Keratinocyte (primary cell): ENCODE data around the gene FICD. TPM values are rescaled to one million over a fixed set of nuclear protein-coding genes. Genes with fewer than 3 reads are reported as not detected.
A peak's percentile ranks its signal among the peaks of the same experiment; 100 is the strongest.

ENCODE experiments used
- DNase-seq: peaks from one replicate; pipeline ENCODE4 v3.0.0-alpha.2; 2011; ENCODE audit warnings: low read depth, missing footprints, low spot score
- FAIRE-seq: peaks from 2 replicates; lab custom pipeline; 2011; peaks lifted over from hg19 to GRCh38; lab: Jason Lieb, UNC
- H2AFZ ChIP-seq: 2 replicates; pipeline ENCODE4 v1.6.0; 2012; ENCODE audit warnings: low read length, control low read depth, inconsistent platforms; ENCODE audit not compliant: control insufficient read depth
- H3K27ac ChIP-seq: 2 replicates; pipeline ENCODE4 v1.5.1; 2011; ENCODE audit warnings: low read length; ENCODE audit not compliant: control insufficient read depth, insufficient read depth
- H3K27me3 ChIP-seq: 3 replicates; pipeline ENCODE4 v1.6.0; 2011; ENCODE audit warnings: low read length; ENCODE audit not compliant: control insufficient read depth, insufficient read depth; ENCODE audit errors: extremely low read depth
- H3K36me3 ChIP-seq, 2 experiments: 2 replicates in 1 of 2; 3 replicates in 1 of 2; pipeline ENCODE4 v1.5.1; 2011; ENCODE audit warnings: low read length in 2 of 2, mild to moderate bottlenecking in 1 of 2; ENCODE audit not compliant: control insufficient read depth in 2 of 2, insufficient read depth in 2 of 2; ENCODE audit errors: extremely low read depth in 1 of 2
- H3K4me1 ChIP-seq: 3 replicates; pipeline ENCODE4 v1.5.1; 2011; ENCODE audit warnings: low read length; ENCODE audit not compliant: control insufficient read depth, insufficient read depth; ENCODE audit errors: extremely low read depth
- H3K4me2 ChIP-seq: 3 replicates; pipeline ENCODE4 v1.6.0; 2011; ENCODE audit warnings: low read depth, low read length; ENCODE audit not compliant: control insufficient read depth, insufficient read depth; ENCODE audit errors: extremely low read depth
- H3K4me3 ChIP-seq, 3 experiments: fragments of 200-600 bp in 1 of 3; sonication (generic) in 1 of 3; 2 replicates in 2 of 3; 3 replicates in 1 of 3; pipeline ENCODE4 v1.5.1; 2011 to 2016; ENCODE audit warnings: low read length in 3 of 3, mild to moderate bottlenecking in 3 of 3, control low read depth in 2 of 3, inconsistent platforms in 1 of 3, low read depth in 1 of 3, mixed read lengths in 1 of 3, mixed run types in 1 of 3, moderate library complexity in 1 of 3; ENCODE audit not compliant: control insufficient read depth in 2 of 3, insufficient read depth in 2 of 3; ENCODE audit errors: extremely low read depth in 1 of 3
- H3K79me2 ChIP-seq: 2 replicates; pipeline ENCODE4 v1.6.0; 2012; ENCODE audit warnings: low read length; ENCODE audit not compliant: control insufficient read depth, insufficient read depth
- H3K9ac ChIP-seq: 3 replicates; pipeline ENCODE4 v1.6.0; 2011; ENCODE audit warnings: low read length; ENCODE audit not compliant: control insufficient read depth, insufficient read depth; ENCODE audit errors: extremely low read depth
- H3K9me1 ChIP-seq: 3 replicates; pipeline ENCODE4 v1.6.0; 2011; ENCODE audit warnings: low read length; ENCODE audit not compliant: control insufficient read depth, insufficient read depth; ENCODE audit errors: extremely low read depth
- H3K9me3 ChIP-seq: 2 replicates; pipeline ENCODE4 v1.5.1; 2012; ENCODE audit warnings: low read depth, low read length; ENCODE audit not compliant: control insufficient read depth
- H4K20me1 ChIP-seq: 3 replicates; pipeline ENCODE4 v1.6.0; 2011; ENCODE audit warnings: low read length; ENCODE audit not compliant: control insufficient read depth, insufficient read depth; ENCODE audit errors: extremely low read depth
- CTCF ChIP-seq, 3 experiments: IDR thresholded peaks in 1 of 3; conservative IDR thresholded peaks in 1 of 3; optimal IDR thresholded peaks in 1 of 3; 2 replicates in 2 of 3; 3 replicates in 1 of 3; pipeline versions ENCODE3 to v1.5.1; 2011; ENCODE audit warnings: low read length in 3 of 3, mild to moderate bottlenecking in 3 of 3, moderate library complexity in 2 of 3, control low read depth in 1 of 3, inconsistent platforms in 1 of 3; ENCODE audit not compliant: insufficient read depth in 2 of 3; ENCODE audit errors: extremely low read depth in 1 of 3
- EZH2 ChIP-seq: IDR thresholded peaks from one replicate; pipeline ENCODE4 v1.6.1; 2012; ENCODE audit warnings: inconsistent platforms, mild to moderate bottlenecking, low read length, moderate library complexity
- dilution Hi-C: fragments of 300-500 bp; cut with MboI; formaldehyde crosslinking; loops from one replicate; pipeline ENCODE4 v1.7.0; 2020; ENCODE audit warnings: low sequenced_read_pairs; ENCODE audit not compliant: extremely low pct_ligation_motif_present
- polyA plus RNA-seq, 5 experiments: library from polyadenylated mRNA; depleted of rRNA in 3 of 5; stranded (reverse) in 3 of 5; stranded (forward) in 1 of 5; unstranded in 1 of 5; fragments of >200 nt; gene quantifications; 1 replicate in 1 of 5; 2 replicates in 3 of 5; 3 replicates in 1 of 5; pipeline versions ENCODE4 v1.2.1 to v1.2.3, GENCODE V29; 2011 to 2012; ENCODE audit warnings: missing spikeins in 2 of 5, low read depth in 1 of 5, low replicate concordance in 1 of 5

Gene FICD
- polyA plus RNA-seq, 1 donor (not counting 4 experiments of a cell fraction or from before 2014, with no cell fraction given), result 0.47 TPM

GRCh38 chr12:108562348-108563135 is 47.5 kb downstream of the FICD start, which contains the start of gene ISCU:
ISCU (plus strand) TSS chr12:108562596; CDS start chr12:108562623, 27 bp downstream.
- dilution Hi-C loops, result no loop called here
- Histone ChIP-seq H3K4me1 (peaks cover 29% of the 10 kb centered on the region), H3K27ac (peak within 1 kb of the TSS; percentile 99), H3K9me1 (no peaks in the 10 kb centered on the region), H3K79me2 (peaks cover 43% of the 10 kb centered on the region), H4K20me1 (peaks cover 3% of the 10 kb centered on the region), H3K9me3 (no peaks in the 10 kb centered on the region), H2AFZ (peak within 1 kb of the TSS; percentile 96), H3K4me3 (peak within 1 kb of the TSS; percentile 87 to 98 (median 92)), H3K36me3 (peaks cover 17 to 36% of the 10 kb centered on the region in 2 experiments), H3K4me2 (peak within 1 kb of the TSS; percentile 98), H3K27me3 (no peaks in the 10 kb centered on the region), H3K9ac (peak within 1 kb of the TSS; percentile 98)
- DNase-seq (peak; percentile 72), FAIRE-seq (peak; percentile 39)
- no peak for TF ChIP-seq EZH2
- no peak for TF ChIP-seq CTCF (optimal IDR thresholded peaks at IDR 0.05 in 1 of 3, IDR thresholded peaks at IDR 0.05 in 1 of 3, conservative IDR thresholded peaks at IDR 0.05 in 1 of 3; ENCODE audit: extremely low read depth in 1 of 3, insufficient read depth in 2 of 3, low read length in 3 of 3)

- Histone ChIP-seq H3K4me2 (peak overlapping the region; percentile 97), H3K9me1 (no peaks in the 10 kb centered on the region), H3K36me3 (peaks cover 22 to 37% of the 10 kb centered on the region in 2 experiments), H3K4me3 (peak overlapping the region; percentile 87 to 91 (median 91)), H4K20me1 (peaks cover under 1% of the 10 kb centered on the region), H3K4me1 (peaks cover 29% of the 10 kb centered on the region), H3K79me2 (peaks cover 35% of the 10 kb centered on the region), H2AFZ (peak overlapping the region; percentile 81), H3K27ac (peak overlapping the region; percentile 82), H3K9me3 (no peaks in the 10 kb centered on the region), H3K27me3 (no peaks in the 10 kb centered on the region), H3K9ac (peak overlapping the region; percentile 93)
- DNase-seq, result peak; percentile 44
- dilution Hi-C loops, result no loop called here
- peak; percentile 86 to 95 (median 91) for TF ChIP-seq CTCF (optimal IDR thresholded peaks at IDR 0.05 in 1 of 3, IDR thresholded peaks at IDR 0.05 in 1 of 3, conservative IDR thresholded peaks at IDR 0.05 in 1 of 3; ENCODE audit: extremely low read depth in 1 of 3, insufficient read depth in 2 of 3, low read length in 3 of 3)
- TF ChIP-seq EZH2, result no peak
- peak; percentile 5 for FAIRE-seq
These were observed 48.2 kb downstream of the FICD start for GRCh38 chr12:108563136-108563803.
